ENCODE data around the gene RNF157. TPM values are rescaled to one million over a fixed set of nuclear protein-coding genes. Genes with fewer than 3 reads are reported as not detected.

RNF157 gene
- total and polyA plus RNA-seq, 9 donors = 1.3 to 4.3 (median 2.5) TPM

GRCh38 chr17:76198702-76199101, 41.6 kb downstream of the RNF157 start:
- no peak for DNase-seq
- H3K9me3 ChIP-seq = no peaks in the 10 kb centered on the region
- no peak overlapping the region for H3K27ac ChIP-seq
- TF ChIP-seq POLR2A (IDR thresholded peaks at IDR 0.05) = no peak
- TF ChIP-seq EP300 (IDR thresholded peaks at IDR 0.05) = no peak
- no peak for TF ChIP-seq CTCF (IDR thresholded peaks at IDR 0.05)
- intact Hi-C loops (cut with DNase I) = no loop called here
- H3K36me3 ChIP-seq = no peaks in the 10 kb centered on the region
- no peaks in the 10 kb centered on the region for H3K4me1 ChIP-seq (ENCODE audit: insufficient read depth)
- H3K27me3 ChIP-seq = no peaks in the 10 kb centered on the region
- WGBS, 3 donors = 92 to 97% (median 96%) methylated on average over 5 of the region's 5 CpGs
- H3K4me3 ChIP-seq = no peak overlapping the region

GRCh38 chr17:76197911-76198310, 42.4 kb downstream of the RNF157 start:
- Histone ChIP-seq H3K27ac (no peak overlapping the region), H3K9me3 (no peaks in the 10 kb centered on the region), H3K4me1 (ENCODE audit: insufficient read depth) (no peaks in the 10 kb centered on the region), H3K36me3 (no peaks in the 10 kb centered on the region), H3K27me3 (no peaks in the 10 kb centered on the region), H3K4me3 (no peak overlapping the region)
- intact Hi-C loops (cut with DNase I) = no loop called here
- TF ChIP-seq CTCF (IDR thresholded peaks at IDR 0.05) (no peak), EP300 (IDR thresholded peaks at IDR 0.05) (no peak), POLR2A (IDR thresholded peaks at IDR 0.05) (no peak)
- peak in 1 of 5 donors; percentile 45 for DNase-seq
- WGBS, 3 donors = 37 to 47% (median 47%) methylated on average over 2 of the region's 2 CpGs

- intact Hi-C loops (cut with DNase I) = no loop called here
- H3K36me3 ChIP-seq = no peaks in the 10 kb centered on the region
- no peak overlapping the region for H3K4me3 ChIP-seq
- H3K4me1 ChIP-seq (ENCODE audit: insufficient read depth) = no peaks in the 10 kb centered on the region
- H3K9me3 ChIP-seq = no peaks in the 10 kb centered on the region
- no peaks in the 10 kb centered on the region for H3K27me3 ChIP-seq
- no peak overlapping the region for H3K27ac ChIP-seq
- peak in 2 of 5 donors; percentile 37 to 72 for DNase-seq
- TF ChIP-seq CTCF (IDR thresholded peaks at IDR 0.05) (no peak), EP300 (IDR thresholded peaks at IDR 0.05) (no peak), POLR2A (IDR thresholded peaks at IDR 0.05) (no peak)
- WGBS, 3 donors = 48 to 57% (median 50%) methylated on average over 3 of the region's 3 CpGs
Measured at GRCh38 chr17:76196675-76197074, 43.6 kb downstream of the RNF157 start.

- WGBS, 3 donors = 95 to 96% (median 96%) methylated on average over 12 of the region's 12 CpGs
- H3K4me1 ChIP-seq (ENCODE audit: insufficient read depth) = no peaks in the 10 kb centered on the region
- TF ChIP-seq EP300 (IDR thresholded peaks at IDR 0.05) (no peak), POLR2A (IDR thresholded peaks at IDR 0.05) (no peak), CTCF (IDR thresholded peaks at IDR 0.05) (no peak)
- H3K27me3 ChIP-seq = no peaks in the 10 kb centered on the region
- H3K4me3 ChIP-seq = no peak overlapping the region
- H3K27ac ChIP-seq = no peak overlapping the region
- intact Hi-C loops (cut with DNase I) = no loop called here
- H3K36me3 ChIP-seq = no peaks in the 10 kb centered on the region
- DNase-seq = no peak
- H3K9me3 ChIP-seq = no peaks in the 10 kb centered on the region
Measured at GRCh38 chr17:76195281-76196096, 44.8 kb downstream of the RNF157 start.

All from ovary (tissue), 9 donors.